Measurements from ENCODE around the gene HOXA2. TPM values are rescaled to one million over a fixed set of nuclear protein-coding genes. Genes with fewer than 3 reads are reported as not detected.

HOXA2 gene
- total RNA-seq, 1 donor from 2014 or later, result 1.8 TPM

DNA sequence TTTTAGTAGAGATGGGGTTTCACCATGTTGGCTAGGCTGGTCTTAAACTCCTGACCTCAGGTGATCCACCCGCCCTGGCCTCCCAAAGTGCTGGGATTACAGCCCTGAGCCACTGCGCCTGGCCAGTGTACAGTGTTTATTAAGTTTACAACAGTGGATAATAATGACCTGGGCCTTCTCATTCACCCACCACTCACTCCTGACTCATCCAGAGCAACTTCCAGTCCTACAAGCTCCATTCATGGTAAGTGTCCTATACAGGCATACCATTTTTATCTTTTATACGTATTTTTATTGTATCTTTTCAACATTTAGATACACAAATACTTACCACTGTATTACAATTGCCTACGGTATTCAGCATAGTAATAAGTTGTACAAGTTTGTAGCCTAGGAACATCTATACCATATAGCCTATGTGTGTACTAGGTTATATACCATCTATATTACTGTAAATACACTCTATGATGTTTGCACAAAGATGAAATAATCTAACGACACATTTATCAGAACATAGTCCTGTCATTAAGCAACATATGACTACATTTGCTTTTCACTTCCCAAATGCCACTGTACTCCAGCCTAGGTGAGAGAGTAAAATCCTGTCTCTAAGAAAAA, 23.8 kb downstream of the HOXA2 start:
- DNase-seq (ENCODE audit: low spot score), result no peak

DNA sequence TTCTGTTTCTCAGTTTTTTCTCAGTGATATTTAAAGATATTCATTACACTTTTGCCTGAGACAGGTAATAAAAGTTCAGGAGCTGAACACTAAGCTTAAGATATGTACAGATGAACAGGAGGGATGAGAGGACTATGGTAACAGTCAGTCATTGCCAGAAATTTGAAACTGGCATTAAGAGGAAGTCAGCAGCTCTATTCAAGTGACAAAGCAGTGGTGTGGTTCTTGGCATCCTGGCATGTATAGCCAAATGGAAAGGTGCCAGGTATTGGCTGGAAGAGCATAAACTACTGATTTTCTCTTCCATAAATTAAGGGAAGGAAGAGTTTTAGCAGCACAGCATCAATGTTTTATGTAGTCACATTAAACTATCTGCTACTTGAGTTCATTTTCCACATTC, 29.4 kb downstream of the HOXA2 start:
- no peak for DNase-seq (ENCODE audit: low spot score)

DNA sequence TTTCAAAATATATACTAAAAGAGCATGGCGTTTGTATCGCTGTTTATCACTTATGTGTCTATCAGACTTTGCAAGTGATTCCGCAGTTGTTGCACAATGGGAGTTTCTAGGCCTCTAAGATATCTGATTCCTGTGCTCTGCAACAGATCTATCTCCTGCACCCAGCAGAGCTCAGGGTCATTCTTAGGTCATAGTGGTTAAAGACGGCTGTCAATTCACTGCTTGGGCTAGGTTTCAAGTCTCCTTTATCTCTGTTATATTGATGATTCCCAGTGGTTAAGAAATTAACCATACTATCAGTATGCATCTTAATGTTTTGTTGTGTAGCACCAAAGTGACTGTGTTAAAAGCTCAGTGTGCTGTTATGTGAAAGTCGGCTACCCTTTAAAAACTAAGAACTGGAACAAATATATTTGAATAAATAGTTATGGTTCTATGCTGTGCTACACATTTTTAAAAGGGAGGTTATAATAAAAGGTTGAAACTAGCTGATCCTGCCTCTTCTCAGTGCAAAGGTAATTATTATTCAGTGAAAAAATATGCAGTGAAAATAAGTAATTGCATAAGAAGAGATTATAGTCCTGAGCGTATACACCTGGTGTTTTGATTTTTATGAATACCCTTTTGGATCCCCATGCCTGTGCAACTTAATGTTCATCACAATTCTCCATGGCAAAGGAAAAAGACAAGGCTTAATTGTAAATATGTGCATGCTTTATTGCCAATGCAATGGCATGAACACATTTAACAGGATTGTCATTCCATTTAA, 30.7 kb downstream of the HOXA2 start:
- DNase-seq (ENCODE audit: low spot score), result no peak

DNA sequence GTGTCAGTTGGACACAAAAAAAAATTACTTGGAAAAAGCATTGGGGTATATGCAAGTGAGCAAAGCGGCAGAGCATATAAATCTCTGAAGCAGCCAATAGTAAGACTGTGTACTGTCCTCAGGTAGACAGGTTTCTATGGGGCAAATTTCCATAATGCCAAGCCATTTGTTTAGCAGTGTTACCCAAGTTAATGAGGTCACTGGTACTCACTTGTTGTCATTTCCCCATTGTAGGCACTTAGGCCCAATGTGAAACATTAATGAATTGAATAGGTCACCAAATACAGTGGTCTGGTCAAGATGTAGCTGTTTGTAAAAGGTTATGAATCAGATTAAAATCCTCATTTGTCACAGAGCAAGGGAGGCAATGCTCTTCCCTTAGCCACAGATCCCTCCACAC, 34.2 kb downstream of the HOXA2 start:
- DNase-seq (ENCODE audit: low spot score), result no peak

DNA sequence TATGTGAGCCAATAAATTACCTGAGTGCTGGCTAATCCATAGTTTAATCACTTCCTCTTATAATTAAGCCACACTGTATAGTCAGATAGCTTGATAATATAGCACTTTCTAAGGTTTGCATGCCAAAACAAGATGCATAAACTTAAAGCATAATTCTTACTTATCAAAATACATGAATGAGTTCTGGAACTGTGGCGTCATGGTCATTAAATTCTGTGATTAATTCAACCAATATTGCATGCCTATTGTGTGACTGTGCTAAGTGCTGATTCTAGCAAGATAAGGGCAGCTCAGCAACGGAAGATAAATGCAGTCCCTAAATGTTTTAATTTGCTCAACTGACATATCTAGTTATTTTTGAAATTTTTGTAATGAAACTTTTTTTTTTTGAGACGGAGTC, 36.3 kb downstream of the HOXA2 start:
- no peak for DNase-seq (ENCODE audit: low spot score)

DNA sequence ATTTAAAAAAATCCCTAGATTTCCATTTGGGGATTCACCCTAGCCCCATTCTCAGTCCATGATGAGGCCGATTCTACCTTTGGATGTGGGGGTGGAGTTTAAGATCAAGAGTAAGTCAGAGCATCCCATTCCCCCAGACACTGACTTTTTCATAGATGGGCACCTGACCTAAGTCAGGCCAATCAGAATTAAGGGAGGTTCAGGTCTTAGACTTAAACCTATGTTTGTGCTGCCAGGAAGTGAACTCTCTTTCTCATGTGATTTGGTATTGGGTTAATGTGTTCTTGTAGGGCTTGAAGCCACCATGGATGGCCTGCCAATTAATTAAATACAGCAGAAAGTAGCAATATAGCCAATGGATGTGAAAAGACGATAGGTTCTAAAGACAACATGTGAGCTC, 36.8 kb downstream of the HOXA2 start:
- DNase-seq (ENCODE audit: low spot score), result no peak

DNA sequence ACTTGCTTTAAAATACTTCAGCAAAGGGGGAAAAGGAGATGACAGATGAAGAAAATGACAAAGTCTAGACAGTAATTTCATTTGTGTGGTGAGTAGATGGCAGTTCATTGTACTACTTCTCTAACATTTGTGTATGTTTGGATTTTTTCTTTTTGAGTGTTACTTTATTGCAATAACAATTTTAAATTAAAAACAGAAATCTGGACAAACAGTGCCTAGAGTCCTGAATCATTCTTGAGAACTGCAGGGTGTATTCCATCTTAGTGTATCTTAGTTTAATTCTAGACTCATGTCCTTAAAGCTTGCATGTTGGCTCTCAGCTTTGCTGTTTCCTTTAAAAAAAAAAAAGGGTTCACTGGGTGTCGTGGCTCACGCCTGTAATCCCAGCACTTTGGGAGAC, 37.8 kb downstream of the HOXA2 start:
- DNase-seq (ENCODE audit: low spot score), result no peak

DNA sequence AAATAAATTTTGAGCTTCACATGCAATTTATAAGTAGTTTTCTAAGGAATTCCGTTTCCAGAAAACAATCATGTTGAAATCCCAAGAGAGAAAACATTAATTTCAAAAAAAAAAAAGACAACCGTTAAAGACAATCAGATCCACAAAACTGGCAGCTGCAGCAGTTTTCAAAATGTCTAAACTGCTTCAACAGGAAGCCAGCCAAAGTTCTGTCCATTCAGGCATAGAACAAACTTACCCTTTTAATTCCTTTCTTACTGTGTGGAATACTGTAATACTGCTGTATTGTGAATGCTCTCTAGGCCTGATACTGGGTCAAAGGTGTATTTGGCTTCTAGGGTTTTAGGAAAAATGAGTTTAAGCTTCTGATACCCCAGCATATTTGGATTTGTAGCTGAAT, 38.3 kb downstream of the HOXA2 start:
- DNase-seq (ENCODE audit: low spot score), result no peak

DNA sequence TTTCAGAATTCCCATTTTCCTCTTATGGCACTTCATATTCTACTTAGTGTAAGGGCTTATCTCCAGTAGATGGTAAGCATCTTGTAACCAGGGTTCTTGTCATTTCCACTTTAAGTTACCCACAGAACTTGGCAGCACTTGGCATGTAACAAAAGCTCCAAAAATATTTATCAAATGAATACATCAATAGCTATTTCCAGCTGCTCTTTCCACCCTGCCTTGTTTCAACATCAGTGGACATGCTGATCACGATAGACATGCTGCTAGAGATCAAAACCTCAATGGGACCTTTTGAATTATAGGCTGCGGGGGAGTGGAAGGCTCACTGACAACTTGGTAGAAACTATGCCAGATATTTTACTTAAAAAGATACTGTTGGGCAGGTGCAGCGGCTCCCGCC, 39.5 kb downstream of the HOXA2 start:
- no peak for DNase-seq (ENCODE audit: low spot score)

DNA sequence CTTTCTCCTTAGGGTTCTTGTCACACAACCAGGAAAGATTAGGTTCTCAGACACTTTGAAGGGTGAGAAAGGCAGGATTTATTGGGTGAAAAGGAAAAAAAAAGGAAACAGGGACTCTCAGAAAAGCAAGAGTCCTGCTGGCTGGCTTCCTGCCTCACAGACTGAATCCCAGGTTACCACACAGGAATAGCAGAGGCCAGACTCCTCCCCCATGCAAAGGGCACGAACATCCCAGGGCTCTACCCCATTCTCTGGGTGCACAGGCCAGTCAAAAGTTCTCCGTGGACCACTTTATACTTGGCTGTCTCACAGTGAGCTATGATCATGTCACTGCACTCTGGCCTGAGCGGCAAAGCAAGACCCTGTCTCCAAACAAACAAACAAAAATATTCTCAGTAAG, 49.3 kb downstream of the HOXA2 start:
- DNase-seq (ENCODE audit: low spot score), result no peak

DNA sequence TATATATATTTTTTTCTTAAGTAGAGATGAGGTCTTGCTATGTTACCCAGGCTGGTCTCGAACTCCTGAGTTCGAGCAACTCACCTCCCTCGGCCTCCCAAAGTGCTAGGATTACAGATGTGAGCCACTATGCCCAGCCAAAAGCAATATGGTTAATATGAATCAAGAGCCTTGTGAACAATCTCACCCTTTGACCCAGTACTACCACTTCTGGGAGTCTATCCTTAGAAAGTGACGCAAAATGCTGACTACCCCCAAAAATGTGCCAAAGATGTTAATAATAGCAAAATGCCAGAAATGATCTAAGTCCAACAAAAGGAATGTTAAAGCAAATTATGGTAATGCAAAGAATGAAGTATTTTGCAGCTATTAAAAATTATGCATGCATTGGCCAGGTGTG, 51.0 kb downstream of the HOXA2 start:
- no peak for DNase-seq (ENCODE audit: low spot score)

Other genes starting within 250 kb of the HOXA2 start
- 63.5 TPM for gene SKAP2, start 238.1 kb downstream of the HOXA2 start, total RNA-seq
- 18.8 TPM for gene HOXA1, start 6.7 kb downstream of the HOXA2 start, total RNA-seq
- gene HOXA4, start 28.1 kb upstream of the HOXA2 start, total RNA-seq, result 9.4 TPM
- 10.4 TPM for gene HOXA5, start 41.0 kb upstream of the HOXA2 start, total RNA-seq
- gene HOXA6, start 45.1 kb upstream of the HOXA2 start, total RNA-seq, result 8.5 TPM
- gene HOXA3, start 49.9 kb upstream of the HOXA2 start, total RNA-seq, result 16.0 TPM
- 6.3 TPM for gene HOXA7, start 54.0 kb upstream of the HOXA2 start, total RNA-seq
- gene HOXA9, start 62.9 kb upstream of the HOXA2 start, total RNA-seq, result 7.4 TPM
- gene HOXA10, start 71.6 kb upstream of the HOXA2 start, total RNA-seq, result 15.3 TPM
- gene HOXA11, start 82.5 kb upstream of the HOXA2 start, total RNA-seq, result 16.6 TPM
- 15.6 TPM for gene HOXA13, start 97.4 kb upstream of the HOXA2 start, total RNA-seq
- 5.6 TPM for gene EVX1, start 140.1 kb upstream of the HOXA2 start, total RNA-seq

All from ureter (tissue), 1 donor.